ENCODE results near the gene STK11. TPM values are rescaled to one million over a fixed set of nuclear protein-coding genes. Genes with fewer than 3 reads are reported as not detected.

The STK11 gene
- polyA plus RNA-seq, 2 of the 4 experiments (the other 2 are of a cell fraction) = 16.2 to 33.6 TPM

- TF ChIP-seq, protein P1, sequence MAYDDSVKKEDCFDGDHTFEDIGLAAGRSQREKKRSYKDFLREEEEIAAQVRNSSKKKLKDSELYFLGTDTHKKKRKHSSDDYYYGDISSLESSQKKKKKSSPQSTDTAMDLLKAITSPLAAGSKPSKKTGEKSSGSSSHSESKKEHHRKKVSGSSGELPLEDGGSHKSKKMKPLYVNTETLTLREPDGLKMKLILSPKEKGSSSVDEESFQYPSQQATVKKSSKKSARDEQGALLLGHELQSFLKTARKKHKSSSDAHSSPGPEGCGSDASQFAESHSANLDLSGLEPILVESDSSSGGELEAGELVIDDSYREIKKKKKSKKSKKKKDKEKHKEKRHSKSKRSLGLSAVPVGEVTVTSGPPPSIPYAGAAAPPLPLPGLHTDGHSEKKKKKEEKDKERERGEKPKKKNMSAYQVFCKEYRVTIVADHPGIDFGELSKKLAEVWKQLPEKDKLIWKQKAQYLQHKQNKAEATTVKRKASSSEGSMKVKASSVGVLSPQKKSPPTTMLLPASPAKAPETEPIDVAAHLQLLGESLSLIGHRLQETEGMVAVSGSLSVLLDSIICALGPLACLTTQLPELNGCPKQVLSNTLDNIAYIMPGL (CRISPR knock-in tag; IDR thresholded peaks at IDR 0.05; ENCODE audit: borderline replicate concordance) = no peak
- TF ChIP-seq NR3C1 (IDR thresholded peaks at IDR 0.05) (no peak), CBX2 (IDR thresholded peaks at IDR 0.05; ENCODE audit: borderline replicate concordance, low read depth) (no peak), HOXB5 (CRISPR knock-in tag; IDR thresholded peaks at IDR 0.05) (no peak)
Measured at GRCh38 chr19:1157931-1158884, 47.4 kb upstream of the STK11 start (continued).

DNA sequence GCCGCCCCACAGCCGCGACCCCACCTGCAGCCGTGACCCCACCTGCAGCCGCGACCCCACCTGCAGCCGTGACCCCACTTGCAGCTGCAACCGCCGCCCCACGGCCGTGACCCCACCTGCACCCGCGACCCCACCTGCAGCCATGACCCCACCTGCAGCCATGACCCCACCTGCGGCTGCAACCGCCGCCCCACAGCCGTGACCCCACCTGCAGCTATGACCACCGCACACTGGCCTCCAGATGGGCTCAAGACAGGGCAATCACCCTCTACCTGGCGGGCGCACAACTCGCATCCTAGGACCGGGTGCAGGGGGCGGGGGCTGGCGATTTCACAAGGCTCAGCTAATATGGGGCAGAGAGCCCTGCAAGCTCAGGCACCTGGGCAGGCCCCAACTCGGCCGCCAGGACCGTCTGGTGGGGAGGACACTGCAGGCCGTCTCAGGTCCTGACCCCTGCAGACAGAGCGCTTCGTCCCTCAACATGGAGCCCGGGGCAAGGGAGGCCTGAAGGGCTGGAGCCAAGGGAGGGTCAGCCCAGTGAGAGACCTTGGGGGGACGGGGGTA, 46.6 kb upstream of the STK11 start:
- TF ChIP-seq FOSB (CRISPR knock-in tag; IDR thresholded peaks at IDR 0.05) (no peak), ZSCAN20 (CRISPR knock-in tag; IDR thresholded peaks at IDR 0.05) (no peak), JUN (IDR thresholded peaks at IDR 0.05) (no peak), CBX2 (IDR thresholded peaks at IDR 0.05; ENCODE audit: borderline replicate concordance, low read depth) (no peak), HDAC2 (IDR thresholded peaks at IDR 0.05) (no peak), TFCP2L1 (CRISPR knock-in tag; IDR thresholded peaks at IDR 0.05) (no peak), ATOH8 (CRISPR knock-in tag; IDR thresholded peaks at IDR 0.05; ENCODE audit: low read depth) (no peak), EHMT2 (IDR thresholded peaks at IDR 0.05; ENCODE audit: low read depth) (no peak)
- TF ChIP-seq, protein P2, sequence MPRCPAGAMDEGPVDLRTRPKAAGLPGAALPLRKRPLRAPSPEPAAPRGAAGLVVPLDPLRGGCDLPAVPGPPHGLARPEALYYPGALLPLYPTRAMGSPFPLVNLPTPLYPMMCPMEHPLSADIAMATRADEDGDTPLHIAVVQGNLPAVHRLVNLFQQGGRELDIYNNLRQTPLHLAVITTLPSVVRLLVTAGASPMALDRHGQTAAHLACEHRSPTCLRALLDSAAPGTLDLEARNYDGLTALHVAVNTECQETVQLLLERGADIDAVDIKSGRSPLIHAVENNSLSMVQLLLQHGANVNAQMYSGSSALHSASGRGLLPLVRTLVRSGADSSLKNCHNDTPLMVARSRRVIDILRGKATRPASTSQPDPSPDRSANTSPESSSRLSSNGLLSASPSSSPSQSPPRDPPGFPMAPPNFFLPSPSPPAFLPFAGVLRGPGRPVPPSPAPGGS (IDR thresholded peaks at IDR 0.05) = no peak
- Histone ChIP-seq H3K4me1 (peaks cover 54% of the 10 kb centered on the region), H3K4me2 (no peak overlapping the region), H3K4me3 (no peak overlapping the region), H3K27ac (peak overlapping the region in 1 of 2 experiments; percentile 95; a peak in 1 of 6 replicates), H3K9me3 (no peaks in the 10 kb centered on the region)
- ATAC-seq (no peak), DNase-seq (ENCODE audit: low read depth in 1 of 2, low spot score in 1 of 2) (no peak), FAIRE-seq (no peak)
- ChIA-PET CTCF (interaction anchor here (0.9 to 1.2 kb wide), 3 partner anchors 11 to 46 kb away, joined by 3 to 6 read pairs (median 4); no protein-coding TSS in a partner anchor), POLR2A (no interaction called here)
- 100% methylated on average over 1 of the region's 32 CpGs for WGBS (ENCODE audit: missing lambda C conversion rate)

DNA sequence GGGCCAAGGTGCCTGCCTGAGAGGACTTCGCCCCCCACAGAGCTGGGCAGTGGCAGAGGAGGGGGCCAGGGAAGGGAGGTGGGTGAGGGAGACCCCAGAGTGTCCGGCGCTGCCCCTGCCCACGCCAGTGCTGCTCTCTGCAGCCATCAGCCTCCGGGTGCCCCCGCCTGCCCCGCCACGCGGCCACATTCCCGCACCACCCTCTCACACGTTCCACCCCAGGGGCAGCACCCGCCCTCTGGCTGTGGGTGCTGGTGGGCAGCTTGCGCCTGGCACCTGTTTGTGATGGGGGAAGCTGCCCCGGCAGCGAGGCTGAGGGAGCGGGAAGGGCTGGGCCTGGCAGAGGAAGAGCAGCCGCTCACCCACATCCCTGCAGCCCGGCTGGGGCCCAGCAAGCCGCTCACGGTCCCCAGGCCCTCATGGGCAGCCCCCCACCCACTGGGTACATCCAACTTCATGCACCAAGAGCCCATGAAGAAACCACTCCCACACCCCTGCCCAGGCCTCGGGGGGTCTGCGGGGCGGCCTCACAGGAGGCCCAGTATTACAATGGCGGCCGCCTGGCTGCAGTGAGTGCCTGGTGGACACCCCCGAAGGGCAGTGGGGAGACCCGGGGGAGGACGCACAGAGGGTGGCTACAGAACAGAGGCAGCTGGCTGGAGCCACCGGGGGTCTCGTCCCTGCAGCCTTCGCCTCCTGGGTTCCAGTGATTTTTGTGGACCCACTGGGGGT, 45.5 kb upstream of the STK11 start:
- DNase-seq (ENCODE audit: low read depth in 1 of 2, low spot score in 1 of 2) = no peak
- Histone ChIP-seq H3K9me3 (no peaks in the 10 kb centered on the region), H3K4me1 (peaks cover 44% of the 10 kb centered on the region), H3K27ac (peak overlapping the region; percentile 69 to 95), H3K4me2 (no peak overlapping the region), H3K4me3 (no peak overlapping the region)
- TF ChIP-seq ZC3H11A (IDR thresholded peaks at IDR 0.05) = no peak
- TF ChIP-seq SMC3 (IDR thresholded peaks at IDR 0.05) = no peak
- TF ChIP-seq, protein P1 (CRISPR knock-in tag; IDR thresholded peaks at IDR 0.05; ENCODE audit: borderline replicate concordance) = no peak
- TF ChIP-seq ELK1 (IDR thresholded peaks at IDR 0.05; ENCODE audit: low read depth, low read length) = no peak
- no peak for TF ChIP-seq POLR2AphosphoS2 (conservative IDR thresholded peaks at IDR 0.05; ENCODE audit: low read length)
- no peak for TF ChIP-seq KDM5A (IDR thresholded peaks at IDR 0.05)
- TF ChIP-seq HOXB13 (CRISPR knock-in tag; IDR thresholded peaks at IDR 0.05; ENCODE audit: low read depth) = no peak
- ChIA-PET POLR2A (no interaction called here), CTCF (interaction anchor here (1.1 to 1.2 kb wide), 2 partner anchors 35 to 46 kb away, joined by 3 to 4 read pairs; no protein-coding TSS in a partner anchor)
- no peak for ATAC-seq
- FAIRE-seq = no peak
- WGBS (ENCODE audit: missing lambda C conversion rate) = 88% methylated on average over 15 of the region's 31 CpGs
